Hindlimb muscle (tissue), 1 donor: Measurements from ENCODE around the gene PCP4. TPM values are rescaled to one million over a fixed set of nuclear protein-coding genes. Genes with fewer than 3 reads are reported as not detected.

Experiments
- DNase-seq: peaks from one replicate; pipeline ENCODE4 v3.0.0-alpha.2; 2013
- polyA plus RNA-seq: library from polyadenylated mRNA; unstranded; fragments of 120-200 nt; gene quantifications from one replicate; pipeline ENCODE4 v1.2.1, GENCODE V29; 2013; ENCODE audit not compliant: insufficient read length

Gene PCP4
- 1.9 TPM for polyA plus RNA-seq

DNA sequence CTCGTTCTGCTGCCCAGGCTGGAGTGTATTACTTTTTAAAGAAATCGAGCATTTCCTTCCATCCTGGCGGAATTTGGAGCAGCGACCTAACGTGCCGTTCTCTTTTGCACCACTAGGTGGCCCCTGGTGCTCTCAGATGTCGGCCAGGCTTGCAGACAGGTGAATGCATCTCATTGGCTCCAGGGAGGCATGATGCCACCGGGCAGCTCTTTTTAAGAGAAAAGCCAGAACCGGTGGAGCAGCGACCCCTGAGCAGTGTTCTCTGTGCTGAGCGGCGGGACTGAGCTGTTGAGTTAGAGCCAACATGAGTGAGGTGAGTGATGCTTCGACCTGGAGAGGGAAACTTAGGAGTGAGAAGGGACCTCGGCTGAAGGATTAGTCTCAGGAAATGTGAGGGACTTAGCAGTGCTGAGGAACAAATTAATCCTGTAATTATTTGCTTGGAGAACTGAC is at the start of gene PCP4:
PCP4 (plus strand) TSS at position 241 of the 453 bp plus-strand sequence; CDS start at position 305, 64 bp downstream.
- DNase-seq = peak; percentile 52

DNA sequence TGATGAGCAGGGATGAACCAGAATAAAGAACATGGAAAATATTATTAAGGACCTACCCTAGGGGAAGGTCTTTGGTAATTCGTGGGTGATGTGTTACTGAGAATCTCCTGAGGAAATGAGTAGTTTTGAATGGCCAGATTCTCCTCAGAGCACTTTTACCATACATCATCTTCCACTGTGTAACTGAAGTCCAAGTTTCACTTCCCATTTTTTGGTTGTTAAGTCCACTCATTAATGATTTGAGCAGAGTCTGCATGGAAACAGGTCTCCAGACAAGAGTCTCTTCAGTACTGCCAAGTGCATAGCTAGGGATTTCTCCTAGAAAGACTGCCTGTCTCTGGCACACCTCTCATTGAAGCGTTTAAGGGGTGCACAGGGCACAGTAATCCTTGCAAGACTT is 48.7 kb upstream of the PCP4 start:
- DNase-seq = no peak

DNA sequence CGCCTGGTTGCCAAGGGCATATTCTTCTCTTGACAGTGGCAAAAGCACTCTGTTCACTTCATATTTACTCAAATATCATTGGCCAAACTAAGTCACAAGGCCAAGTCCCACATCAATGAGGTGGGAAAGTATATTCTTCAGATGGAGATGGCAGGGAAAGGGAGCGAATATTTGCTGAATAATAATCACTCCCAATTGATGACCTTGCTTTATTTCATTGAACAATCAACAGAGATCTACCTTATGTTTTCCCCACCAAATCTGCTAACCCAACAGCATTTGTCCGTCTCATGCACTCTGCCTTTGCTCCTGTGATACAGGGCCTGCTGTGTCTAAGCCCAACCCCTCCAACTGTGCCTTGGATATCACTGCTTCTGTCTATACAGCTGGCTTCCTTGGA is 45.2 kb upstream of the PCP4 start:
- DNase-seq = no peak

DNA sequence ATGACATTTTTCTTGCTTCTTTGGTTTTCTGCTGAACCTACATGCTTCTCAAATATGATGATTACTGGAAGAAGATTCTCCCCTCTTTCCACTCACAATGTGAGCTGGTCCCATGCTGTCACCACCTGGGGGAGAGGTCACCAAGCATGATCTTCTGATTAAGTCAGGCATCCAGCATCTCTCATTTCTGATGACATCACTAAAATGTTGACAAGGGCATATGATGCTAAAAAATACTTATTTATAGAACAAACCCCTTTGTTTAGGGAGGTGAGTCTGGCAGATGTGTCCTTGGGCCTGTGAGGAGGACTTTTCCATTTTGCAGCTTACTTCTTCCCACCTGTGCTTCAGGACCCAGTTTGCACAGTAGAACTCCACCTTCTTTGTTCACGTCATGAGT is 42.0 kb upstream of the PCP4 start:
- no peak for DNase-seq

DNA sequence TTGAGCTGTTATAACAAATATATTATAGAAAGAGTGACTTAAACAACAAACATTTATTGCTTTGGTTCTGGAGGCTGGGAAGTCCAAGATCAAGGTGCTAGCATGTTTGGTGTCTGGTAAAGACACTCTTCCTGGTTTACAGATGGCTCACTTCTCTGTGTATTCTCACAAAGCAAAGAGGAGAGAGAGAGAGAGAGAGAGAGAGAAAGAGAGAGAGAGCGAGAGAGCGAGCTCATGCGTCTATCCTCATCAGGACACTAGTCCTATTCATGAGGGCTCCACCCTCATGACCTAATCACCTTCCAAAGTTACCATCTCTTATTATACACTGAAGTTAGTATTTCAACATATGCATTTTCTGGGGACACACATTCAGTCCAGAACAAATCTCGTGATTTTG is 32.7 kb upstream of the PCP4 start:
- DNase-seq = no peak

DNA sequence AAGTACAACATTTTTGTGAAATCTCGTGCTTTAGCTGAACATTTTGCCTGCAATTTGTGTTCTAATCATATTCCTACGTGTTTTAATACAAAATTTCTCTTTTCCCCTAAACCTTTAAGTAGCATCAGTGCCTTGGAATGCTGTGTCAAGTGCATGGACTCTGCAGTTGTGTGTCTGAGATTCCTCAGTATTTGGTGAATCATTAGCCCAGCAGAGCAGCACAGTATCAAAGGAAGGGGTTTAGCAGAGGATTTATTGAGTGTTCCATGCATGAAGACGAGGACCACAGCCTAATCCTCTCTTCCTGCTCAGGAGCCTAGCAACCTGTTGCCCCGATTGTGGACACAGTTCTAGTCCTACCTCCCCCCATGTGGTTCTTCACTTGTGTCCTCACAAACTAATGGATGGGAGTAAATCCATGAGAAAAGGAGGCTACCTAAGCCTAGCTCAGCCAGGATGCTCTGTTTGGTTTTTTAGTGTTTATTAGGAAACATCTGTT is 29.3 kb upstream of the PCP4 start:
- DNase-seq = no peak

DNA sequence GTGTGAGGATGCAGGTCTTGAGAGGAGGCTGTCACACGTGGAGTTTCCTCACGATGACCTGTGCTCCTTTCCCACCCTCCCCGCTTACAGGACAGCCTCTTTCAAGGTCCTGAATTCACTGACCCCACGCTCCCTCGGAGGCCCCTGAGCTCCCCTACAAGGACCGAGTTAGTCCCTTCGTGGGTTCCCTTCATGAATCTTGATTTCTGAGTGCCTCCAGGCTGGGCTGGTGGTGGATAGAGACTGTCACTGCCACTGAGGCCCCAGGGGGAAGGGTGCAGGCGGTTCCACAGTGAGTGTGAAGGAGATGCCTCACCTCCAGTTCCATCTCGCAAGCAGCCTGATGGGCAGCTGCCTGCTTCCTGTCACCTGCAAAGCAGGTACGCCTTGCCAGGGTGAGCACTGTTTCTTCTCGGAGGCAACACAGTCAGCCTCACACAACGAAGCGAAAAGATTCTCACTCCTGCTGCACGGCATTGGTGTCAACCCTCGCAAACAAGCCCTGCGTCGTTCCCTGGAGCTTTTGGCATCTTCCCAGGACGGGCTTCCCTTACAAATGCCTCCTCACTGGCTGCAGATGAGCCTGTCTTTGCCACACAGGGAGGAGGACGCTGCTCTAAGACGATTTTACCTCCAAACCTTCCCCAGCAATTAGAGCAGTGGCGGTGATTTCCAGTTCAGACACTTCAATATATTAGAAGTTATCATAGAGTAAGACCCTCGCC is 26.7 kb upstream of the PCP4 start:
- no peak for DNase-seq

DNA sequence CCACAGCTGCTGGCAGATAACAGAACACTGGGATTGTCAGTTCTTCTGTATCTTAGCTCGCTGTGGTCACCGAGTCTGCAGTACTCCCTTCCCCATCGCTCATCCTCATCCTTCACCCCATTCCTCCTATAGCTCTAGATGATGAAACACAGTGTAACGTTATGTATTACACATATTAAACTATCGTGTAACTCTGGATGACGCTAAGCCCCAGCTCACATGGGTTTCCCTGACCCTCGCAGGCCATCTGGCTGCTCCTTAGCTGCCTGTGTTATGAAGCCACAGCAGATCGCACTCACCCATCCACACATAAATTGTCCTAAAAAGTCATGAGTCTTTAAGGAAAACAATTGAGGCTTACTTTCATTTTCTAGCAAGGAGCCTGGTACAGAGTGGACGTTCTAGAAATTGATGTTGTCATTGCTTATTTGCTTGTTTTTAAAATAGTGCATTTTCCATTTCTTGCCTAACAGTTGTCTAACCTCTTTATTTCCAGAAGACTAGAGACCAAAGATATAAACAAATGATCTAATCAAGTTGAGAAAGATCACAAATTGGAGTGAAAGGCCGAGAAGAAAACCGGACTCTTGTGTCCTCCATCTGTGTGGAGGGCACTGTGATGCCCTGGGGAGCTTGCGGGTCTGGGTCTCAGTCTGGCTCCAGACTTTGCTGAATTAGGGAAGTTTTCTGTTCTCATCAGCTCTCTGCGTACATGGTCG is 24.3 kb upstream of the PCP4 start:
- no peak for DNase-seq

DNA sequence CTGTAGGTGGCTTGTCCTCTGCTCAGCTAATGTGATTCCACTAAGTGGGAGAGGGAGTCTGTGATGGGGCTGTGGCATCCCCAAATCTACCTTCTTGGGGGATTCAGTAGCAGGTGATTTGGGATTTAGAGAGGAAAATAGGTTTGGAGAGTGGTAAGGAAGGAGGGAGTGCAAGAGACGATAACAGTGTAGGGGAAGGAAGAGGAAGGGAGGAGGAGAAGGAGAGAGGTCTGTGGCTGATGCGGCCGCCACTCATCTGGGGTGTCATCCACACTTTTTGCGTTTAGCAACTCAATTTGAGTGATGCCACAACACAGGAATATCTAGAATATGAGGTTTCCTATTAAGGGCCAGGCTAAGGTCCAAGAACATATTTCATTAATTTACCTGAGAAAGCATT is 23.8 kb upstream of the PCP4 start:
- no peak for DNase-seq

DNA sequence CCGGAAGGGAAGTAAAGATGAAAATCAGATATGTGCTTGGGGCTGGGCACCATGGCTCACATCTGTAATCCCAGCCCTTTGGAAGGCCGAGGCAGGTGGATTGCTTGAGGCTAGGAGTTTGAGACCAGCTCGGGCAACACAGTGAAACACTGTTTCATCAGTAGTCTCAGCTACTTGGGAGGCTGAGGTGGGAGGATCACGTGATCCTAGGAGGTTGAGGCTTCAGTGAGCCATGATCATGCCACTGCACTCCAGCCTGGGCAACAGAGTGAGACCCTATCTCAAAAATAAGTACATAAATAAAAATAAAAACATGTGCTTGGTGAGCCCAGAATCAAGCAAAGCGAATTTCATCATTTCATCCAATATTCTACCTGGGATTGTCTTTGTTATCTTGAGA is 23.3 kb upstream of the PCP4 start:
- no peak for DNase-seq

DNA sequence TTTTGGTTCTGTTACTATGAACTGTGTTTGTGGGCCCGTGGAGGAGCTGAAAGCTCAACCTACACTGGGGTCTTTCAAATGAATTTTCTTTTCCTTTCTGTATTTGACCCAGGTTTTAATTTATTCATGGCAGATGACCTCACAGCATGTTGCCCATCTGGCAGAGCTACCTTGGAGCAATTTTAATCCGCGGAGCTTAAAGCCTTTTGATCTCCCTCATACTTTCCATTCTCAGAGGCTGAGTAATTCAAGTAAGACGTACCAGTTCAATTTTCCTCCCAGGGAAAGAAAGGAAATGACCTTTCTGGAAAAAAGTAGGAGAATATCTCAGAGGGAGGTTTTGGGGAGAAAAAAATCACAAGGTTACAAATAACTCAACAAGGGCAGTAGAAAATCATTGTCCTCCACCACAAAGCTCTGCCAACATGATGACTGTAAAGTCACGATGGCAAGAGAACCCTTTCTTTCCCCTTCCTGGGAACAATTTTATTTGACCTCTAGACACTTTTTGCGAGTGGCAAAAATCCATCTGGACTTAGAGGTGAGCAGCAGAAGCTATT is 21.6 kb upstream of the PCP4 start:
- peak; percentile 10 for DNase-seq

DNA sequence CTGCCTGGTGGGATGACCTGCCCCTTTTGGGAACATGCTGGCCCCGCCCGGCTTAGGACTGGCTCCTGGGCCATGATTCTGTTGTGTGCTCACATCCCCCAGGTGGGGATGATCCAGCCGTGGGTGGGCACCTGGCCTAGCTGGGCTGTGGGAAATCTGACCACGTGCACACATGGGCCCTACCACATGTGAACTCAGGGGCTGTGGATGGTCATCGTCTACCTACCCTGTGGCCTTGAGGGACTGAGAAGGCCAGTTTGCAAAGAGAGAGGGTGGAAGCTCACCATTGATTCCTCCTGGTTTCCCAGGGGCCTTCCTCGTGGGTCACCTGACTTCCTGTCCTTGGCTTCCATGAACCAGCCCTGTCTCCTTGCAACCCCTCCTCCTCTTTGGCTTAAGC is 19.4 kb upstream of the PCP4 start:
- no peak for DNase-seq

DNA sequence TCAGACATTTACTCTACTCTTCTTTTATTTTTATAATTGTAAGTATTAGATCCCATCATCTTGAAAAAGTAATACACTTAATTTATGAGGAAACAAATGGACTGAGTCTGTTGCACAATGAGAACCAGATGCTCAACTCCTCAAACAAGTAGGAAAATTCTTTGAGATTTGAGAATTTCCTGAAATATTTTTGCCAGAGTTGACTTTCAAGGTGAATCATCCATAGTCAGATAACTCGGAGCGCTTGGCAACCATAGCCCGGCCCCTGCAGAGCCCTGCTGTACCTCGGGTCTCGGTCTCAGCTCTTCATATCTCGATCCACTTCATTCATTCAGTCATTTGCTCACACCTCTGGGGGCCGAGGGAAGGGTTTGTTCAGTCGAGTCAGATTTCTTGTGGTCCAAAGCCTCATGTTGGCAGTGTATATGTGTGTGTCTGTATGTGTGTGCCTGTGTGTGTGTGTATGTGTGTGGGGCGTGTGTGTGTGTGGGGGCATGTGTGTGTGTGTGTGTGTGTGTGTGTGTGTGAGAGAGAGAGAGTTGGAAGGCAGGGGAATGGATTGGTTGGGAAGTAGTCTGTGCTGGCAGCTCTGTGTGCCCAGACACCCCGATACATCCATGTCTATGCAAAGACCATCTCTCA is 18.1 kb upstream of the PCP4 start:
- peak; percentile 21 for DNase-seq

DNA sequence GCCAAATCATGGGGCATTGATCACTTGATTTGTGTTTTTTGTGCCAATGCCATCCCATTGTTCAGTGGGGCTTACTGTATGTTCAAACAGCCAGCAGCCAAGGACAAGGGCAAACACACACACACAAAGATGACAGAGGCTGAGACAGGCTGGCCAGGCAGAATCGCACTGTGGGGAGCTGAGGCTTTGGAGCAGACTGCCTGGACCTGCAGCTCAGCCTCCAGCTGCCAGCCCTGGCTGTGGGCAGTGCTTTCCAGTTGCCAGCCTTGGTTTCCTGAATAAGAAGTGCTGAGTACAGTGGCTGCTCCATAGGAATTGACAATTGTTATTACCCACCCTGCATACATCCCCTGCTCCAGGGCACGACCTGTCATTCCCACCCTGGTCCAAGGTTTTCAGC is 16.9 kb upstream of the PCP4 start:
- DNase-seq = no peak

DNA sequence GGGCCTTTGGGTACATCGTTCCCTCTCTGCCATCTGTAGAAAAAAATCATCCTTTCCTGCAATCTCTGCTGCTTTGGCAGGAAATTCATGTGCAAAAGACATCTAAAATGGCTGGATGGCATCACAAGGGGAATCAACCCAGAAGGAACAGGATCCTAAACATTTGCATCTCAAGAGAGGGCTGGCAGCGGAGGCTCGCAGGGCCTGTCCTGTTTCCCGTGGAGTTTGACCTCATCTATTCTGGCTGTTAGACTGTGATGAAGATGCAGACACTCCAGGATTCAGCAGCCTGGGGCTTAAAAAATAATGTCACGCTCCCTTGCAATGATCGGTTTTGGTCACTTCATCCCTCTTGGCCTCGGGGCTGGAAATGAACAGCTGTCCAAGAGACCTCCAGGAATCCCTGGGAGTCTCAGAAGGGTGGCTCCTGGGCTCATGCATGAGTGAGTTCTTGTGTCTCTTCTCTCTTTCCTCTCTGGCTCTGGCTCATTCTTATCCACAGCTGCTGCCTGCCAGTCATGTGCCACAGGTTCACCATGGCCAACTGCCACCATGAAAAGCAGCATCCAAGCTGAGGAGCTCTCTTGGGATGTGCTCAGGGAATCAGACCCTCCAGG is 16.1 kb upstream of the PCP4 start:
- DNase-seq = peak; percentile 16

DNA sequence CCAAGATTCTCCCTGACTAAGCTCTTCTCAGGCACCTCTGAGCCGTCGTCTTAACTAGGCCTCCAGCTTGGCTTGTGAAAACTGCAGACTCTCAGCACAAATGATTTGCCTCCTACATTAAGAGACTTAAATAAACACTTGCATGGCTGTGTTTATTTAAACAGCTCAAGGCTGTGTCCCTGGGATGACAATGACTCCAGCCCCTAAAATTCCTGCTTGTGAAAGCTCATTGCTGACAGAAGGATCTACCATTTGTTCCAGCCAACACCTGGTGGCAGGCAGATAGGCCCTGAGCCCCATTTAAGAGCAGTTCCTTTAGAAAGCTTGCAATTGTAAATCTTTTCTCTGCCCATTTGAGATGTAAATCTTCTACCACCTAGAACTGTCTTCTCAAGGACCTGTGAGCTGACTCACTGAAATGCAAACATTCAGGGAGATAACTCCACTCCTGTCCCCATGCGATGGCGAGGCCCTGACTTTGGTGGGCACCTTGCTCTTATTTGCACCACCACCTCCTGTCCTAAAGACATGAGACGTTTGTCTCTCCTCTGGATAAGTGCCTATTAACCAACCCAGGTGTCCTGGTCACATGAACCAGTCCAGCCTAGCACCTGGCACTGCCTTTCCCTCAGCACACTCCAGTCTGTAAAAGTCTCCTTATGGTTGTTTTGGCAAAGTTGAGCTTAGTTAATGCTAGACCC is 15.1 kb upstream of the PCP4 start:
- no peak for DNase-seq

DNA sequence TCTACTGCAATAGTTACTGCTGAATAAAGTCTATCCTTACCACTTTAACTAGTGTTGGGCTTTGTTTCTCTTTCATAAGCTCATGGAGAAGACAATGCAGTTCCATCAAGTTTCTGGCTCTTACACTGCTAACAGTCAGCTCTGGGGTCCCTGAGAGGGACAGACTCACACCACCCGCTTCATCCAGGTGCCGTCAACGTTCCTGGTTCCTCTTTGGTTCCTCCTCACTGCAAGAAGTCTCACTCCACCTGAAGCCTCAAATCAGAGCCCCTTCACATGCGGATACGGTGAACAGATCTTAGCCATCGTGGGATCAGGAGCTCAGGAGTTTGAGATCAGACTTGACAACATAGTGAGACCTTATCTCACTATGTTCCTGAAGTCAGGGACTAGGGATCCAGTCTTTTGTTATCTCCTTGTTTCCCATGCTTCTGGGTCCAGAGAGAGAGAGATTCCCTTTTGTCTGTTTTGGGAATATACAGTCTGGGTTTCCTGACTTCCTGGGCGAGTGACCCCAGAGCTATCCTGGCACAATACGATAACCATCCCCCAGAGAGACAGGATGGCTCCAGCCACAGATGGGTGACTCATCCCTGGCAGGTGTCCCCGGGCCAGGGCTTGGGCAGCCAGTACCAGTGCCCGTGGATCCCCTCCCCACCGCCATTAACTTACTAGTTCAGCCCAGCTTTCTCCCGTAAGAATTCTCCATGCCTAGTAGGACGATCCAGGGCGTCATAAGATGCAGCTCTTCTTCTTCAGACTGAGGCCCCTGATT is 14.3 kb upstream of the PCP4 start:
- no peak for DNase-seq

DNA sequence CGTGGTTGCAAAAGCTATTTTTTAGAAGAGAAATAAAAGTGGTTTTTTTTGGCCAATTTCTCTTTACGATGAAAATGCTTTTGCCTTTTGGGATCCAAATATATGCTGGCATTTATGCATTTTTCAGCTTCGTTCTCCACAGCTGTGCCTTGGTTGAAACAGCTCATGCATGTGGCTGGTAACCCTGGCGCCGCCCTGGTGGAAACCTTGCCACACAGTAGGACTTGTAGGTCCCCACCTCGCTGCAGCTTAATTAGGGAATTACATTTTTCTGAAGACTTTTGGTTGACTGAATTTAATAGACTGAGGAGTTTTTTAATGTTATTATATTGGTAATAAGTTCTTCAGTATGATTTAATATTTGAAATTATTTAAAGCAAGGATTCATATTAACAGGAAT is 12.7 kb upstream of the PCP4 start:
- no peak for DNase-seq

DNA sequence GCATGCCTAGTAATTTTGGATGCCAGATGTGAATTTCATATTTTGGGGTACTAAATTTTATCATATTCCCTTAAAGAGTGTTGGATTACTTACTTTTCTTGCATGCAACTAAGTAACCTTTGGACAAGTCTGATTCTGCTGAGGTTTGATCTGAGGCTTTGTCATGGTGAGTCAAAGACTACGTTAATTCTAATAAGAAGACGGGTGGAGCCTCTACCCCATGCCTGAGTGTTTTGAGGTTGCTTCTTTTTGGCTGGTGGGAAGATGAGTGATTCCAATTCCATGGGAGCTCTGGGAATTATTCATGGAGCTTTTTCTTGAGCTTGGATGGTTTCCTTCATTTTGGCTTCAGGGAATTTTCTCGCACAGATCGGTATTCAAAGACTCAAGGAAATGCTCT is 11.6 kb upstream of the PCP4 start:
- DNase-seq = no peak

DNA sequence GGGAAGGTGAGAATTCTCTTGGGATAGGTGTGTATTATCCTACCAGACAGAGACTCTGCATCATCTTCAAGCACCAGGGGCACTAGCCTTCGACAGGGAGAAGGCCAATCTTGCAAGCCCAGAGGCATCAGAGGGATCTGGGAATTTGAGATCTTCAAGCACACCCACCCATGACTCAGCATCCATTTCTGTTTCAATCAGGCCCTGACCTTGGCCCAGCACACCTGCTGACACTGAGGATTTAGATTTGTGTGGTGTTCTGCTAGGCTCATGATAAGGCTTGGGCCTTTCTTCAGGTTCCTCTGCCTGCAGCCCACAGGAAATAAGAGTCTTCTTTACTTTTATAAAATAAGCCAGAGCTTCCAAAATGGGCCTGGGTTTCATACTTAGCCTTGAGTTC is 6.6 kb upstream of the PCP4 start:
- DNase-seq = no peak

DNA sequence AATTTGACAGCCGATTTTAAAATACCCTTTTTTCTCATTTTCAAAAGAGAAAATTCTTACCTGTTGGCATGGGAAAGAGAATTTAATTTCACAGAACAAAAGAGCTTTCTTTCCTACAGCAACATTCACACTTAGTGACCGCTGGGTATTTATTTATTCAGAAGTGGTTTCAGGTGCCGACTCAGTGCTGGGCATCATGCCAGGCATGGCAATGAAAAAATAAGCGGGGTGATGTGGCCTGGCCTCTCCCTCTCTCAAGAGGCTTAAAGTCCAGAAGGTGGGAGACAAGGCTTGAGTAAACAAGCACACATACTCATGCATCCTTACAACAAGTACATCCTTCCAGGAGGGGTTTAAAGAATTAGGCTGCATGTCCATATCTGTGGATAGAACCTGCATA is 4.1 kb upstream of the PCP4 start:
- no peak for DNase-seq
